ENCODE measurements around the gene POLQ.

DNA sequence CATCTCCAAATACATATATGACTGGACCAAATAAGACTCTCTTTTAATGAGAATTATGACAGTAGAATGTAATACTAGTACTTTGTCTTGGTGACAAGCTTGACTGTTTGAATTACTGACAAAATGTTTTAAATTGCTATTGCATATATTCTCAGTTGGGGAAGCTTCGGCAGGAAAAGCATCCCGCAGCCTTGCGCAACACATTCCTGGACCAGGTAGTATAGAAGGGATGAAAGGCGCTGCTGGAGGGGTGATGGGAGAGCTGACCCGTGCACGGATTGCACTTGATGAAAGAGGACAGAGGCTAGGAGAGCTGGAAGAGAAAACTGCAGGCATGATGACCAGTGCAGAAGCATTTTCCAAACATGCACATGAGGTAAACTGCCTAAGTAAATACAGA, 127.6 kb downstream of the POLQ start:
- no peak for TF ChIP-seq EZH2 (IDR thresholded peaks at IDR 0.05; ENCODE audit: insufficient read depth, poor library complexity, severe bottlenecking)
- TF ChIP-seq EZH2phosphoT487 (IDR thresholded peaks at IDR 0.05; ENCODE audit: insufficient read depth, low read depth) = no peak

Data from GM23248 (cell line).